GM23338 (cell line): ENCODE results near the gene UBFD1.

Experiments used
- CREB1 ChIP-seq: fragments of 250-450 bp; sonication (Bioruptor Pico); IDR thresholded peaks from 2 replicates; pipeline ENCODE4 v1.5.0; 2020; ENCODE audit warnings: low read depth, mild to moderate bottlenecking, moderate library complexity
- EZH2 ChIP-seq: fragments of 200-600 bp; sonication (generic); IDR thresholded peaks from one replicate; pipeline ENCODE4 v1.8.0; 2017; ENCODE audit warnings: antibody characterized with exemption, mild to moderate bottlenecking, low read depth; ENCODE audit not compliant: unreplicated experiment
- EZH2phosphoT487 ChIP-seq: fragments of 200-600 bp; sonication (generic); IDR thresholded peaks from one replicate; pipeline ENCODE4 v1.8.1; 2018; ENCODE audit warnings: antibody characterized with exemption; ENCODE audit not compliant: unreplicated experiment
- JUNB ChIP-seq: IDR thresholded peaks from one replicate; pipeline ENCODE4 v1.6.1; 2016; ENCODE audit warnings: antibody characterized with exemption; ENCODE audit not compliant: unreplicated experiment
- NANOG ChIP-seq: IDR thresholded peaks from 2 replicates; pipeline ENCODE4 v1.6.1; 2016; ENCODE audit warnings: antibody characterized with exemption, borderline replicate concordance
- POLR2AphosphoS5 ChIP-seq: IDR thresholded peaks from 2 replicates; pipeline ENCODE4 v1.6.1; 2016; ENCODE audit warnings: antibody characterized with exemption, low read depth
- STAT1 ChIP-seq: IDR thresholded peaks from one replicate; pipeline ENCODE4 v1.6.1; 2016; ENCODE audit warnings: antibody characterized with exemption; ENCODE audit not compliant: unreplicated experiment
- ZNF114 ChIP-seq: fragments of 250-450 bp; sonication (Bioruptor Pico); IDR thresholded peaks from 2 replicates; pipeline ENCODE4 v1.5.0; 2020; ENCODE audit warnings: mild to moderate bottlenecking, moderate library complexity
- ZNF331 ChIP-seq: fragments of 250-450 bp; sonication (Bioruptor Pico); IDR thresholded peaks from 2 replicates; pipeline ENCODE4 v1.5.0; 2020; ENCODE audit warnings: low read depth, mild to moderate bottlenecking, moderate library complexity
- TF ChIP-seq, protein P1 (sequence below), 2 experiments: fragments of 200-600 bp in 1 of 2; sonication (generic) in 1 of 2; conservative IDR thresholded peaks; 2 replicates each; pipeline versions ENCODE4 v1.5.1 to v1.6.1; 2016 to 2017; ENCODE audit warnings: antibody characterized with exemption in 2 of 2, low read depth in 2 of 2, mild to moderate bottlenecking in 2 of 2, moderate library complexity in 1 of 2
- TF ChIP-seq, protein P2 (sequence below): IDR thresholded peaks from one replicate; pipeline ENCODE4 v1.6.1; 2018; ENCODE audit warnings: antibody characterized with exemption; ENCODE audit not compliant: unreplicated experiment

- TF ChIP-seq, protein P1, sequence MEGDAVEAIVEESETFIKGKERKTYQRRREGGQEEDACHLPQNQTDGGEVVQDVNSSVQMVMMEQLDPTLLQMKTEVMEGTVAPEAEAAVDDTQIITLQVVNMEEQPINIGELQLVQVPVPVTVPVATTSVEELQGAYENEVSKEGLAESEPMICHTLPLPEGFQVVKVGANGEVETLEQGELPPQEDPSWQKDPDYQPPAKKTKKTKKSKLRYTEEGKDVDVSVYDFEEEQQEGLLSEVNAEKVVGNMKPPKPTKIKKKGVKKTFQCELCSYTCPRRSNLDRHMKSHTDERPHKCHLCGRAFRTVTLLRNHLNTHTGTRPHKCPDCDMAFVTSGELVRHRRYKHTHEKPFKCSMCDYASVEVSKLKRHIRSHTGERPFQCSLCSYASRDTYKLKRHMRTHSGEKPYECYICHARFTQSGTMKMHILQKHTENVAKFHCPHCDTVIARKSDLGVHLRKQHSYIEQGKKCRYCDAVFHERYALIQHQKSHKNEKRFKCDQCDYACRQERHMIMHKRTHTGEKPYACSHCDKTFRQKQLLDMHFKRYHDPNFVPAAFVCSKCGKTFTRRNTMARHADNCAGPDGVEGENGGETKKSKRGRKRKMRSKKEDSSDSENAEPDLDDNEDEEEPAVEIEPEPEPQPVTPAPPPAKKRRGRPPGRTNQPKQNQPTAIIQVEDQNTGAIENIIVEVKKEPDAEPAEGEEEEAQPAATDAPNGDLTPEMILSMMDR (conservative IDR thresholded peaks at IDR 0.05; ENCODE audit: low read depth in 2 of 2): peak; percentile 56 to 72
- TF ChIP-seq POLR2AphosphoS5 (no peak), CREB1 (no peak), EZH2 (no peak), STAT1 (no peak), EZH2phosphoT487 (no peak), NANOG (no peak), ZNF331 (CRISPR knock-in tag) (no peak), JUNB (no peak), ZNF114 (CRISPR knock-in tag) (no peak)
- TF ChIP-seq, protein P2, sequence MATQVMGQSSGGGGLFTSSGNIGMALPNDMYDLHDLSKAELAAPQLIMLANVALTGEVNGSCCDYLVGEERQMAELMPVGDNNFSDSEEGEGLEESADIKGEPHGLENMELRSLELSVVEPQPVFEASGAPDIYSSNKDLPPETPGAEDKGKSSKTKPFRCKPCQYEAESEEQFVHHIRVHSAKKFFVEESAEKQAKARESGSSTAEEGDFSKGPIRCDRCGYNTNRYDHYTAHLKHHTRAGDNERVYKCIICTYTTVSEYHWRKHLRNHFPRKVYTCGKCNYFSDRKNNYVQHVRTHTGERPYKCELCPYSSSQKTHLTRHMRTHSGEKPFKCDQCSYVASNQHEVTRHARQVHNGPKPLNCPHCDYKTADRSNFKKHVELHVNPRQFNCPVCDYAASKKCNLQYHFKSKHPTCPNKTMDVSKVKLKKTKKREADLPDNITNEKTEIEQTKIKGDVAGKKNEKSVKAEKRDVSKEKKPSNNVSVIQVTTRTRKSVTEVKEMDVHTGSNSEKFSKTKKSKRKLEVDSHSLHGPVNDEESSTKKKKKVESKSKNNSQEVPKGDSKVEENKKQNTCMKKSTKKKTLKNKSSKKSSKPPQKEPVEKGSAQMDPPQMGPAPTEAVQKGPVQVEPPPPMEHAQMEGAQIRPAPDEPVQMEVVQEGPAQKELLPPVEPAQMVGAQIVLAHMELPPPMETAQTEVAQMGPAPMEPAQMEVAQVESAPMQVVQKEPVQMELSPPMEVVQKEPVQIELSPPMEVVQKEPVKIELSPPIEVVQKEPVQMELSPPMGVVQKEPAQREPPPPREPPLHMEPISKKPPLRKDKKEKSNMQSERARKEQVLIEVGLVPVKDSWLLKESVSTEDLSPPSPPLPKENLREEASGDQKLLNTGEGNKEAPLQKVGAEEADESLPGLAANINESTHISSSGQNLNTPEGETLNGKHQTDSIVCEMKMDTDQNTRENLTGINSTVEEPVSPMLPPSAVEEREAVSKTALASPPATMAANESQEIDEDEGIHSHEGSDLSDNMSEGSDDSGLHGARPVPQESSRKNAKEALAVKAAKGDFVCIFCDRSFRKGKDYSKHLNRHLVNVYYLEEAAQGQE: no peak
These were observed 39.7 kb downstream of the UBFD1 start for GRCh38 chr16:23597003-23597756.
